Osteoblast (primary cell): ENCODE measurements around the gene TEKT2. TPM values are rescaled to one million over a fixed set of nuclear protein-coding genes. Genes with fewer than 3 reads are reported as not detected.

Source experiments
- DNase-seq: peaks from one replicate; pipeline ENCODE4 v3.0.0; 2011; ENCODE audit warnings: low spot score, mixed read lengths; ENCODE audit not compliant: insufficient read length; ENCODE audit errors: missing footprints
- H2AFZ ChIP-seq: 2 replicates; pipeline ENCODE4 v1.6.0; 2011; ENCODE audit warnings: mild to moderate bottlenecking, low read length
- H3K27ac ChIP-seq: 2 replicates; pipeline ENCODE4 v1.5.1; 2011; ENCODE audit warnings: mild to moderate bottlenecking, low read depth, low read length, moderate library complexity
- H3K27me3 ChIP-seq: 2 replicates; pipeline ENCODE4 v1.6.0; 2012; ENCODE audit warnings: mild to moderate bottlenecking, control low read depth, inconsistent platforms, low read length, moderate library complexity; ENCODE audit not compliant: insufficient read depth
- H3K36me3 ChIP-seq: 2 replicates; pipeline ENCODE4 v1.5.1; 2011; ENCODE audit warnings: mild to moderate bottlenecking, low read length, control low read depth, moderate library complexity; ENCODE audit not compliant: insufficient read depth
- H3K4me1 ChIP-seq: 2 replicates; pipeline ENCODE4 v1.5.1; 2011; ENCODE audit warnings: mild to moderate bottlenecking, low read length, control low read depth, moderate library complexity; ENCODE audit not compliant: insufficient read depth
- H3K4me2 ChIP-seq: 2 replicates; pipeline ENCODE4 v1.6.0; 2011; ENCODE audit warnings: mild to moderate bottlenecking, low read length; ENCODE audit not compliant: insufficient read depth
- H3K4me3 ChIP-seq: fragments of 200-600 bp; sonication (generic); 3 replicates; pipeline ENCODE4 v1.5.1; 2012; ENCODE audit warnings: mild to moderate bottlenecking, low read length, inconsistent platforms; ENCODE audit not compliant: insufficient read depth
- H3K79me2 ChIP-seq: 2 replicates; pipeline ENCODE4 v1.6.0; 2012; ENCODE audit warnings: mild to moderate bottlenecking, low read length, control low read depth, inconsistent platforms; ENCODE audit not compliant: insufficient read depth
- H3K9me3 ChIP-seq: 2 replicates; pipeline ENCODE4 v1.5.1; 2011; ENCODE audit warnings: low read depth, low read length, control low read depth
- H4K20me1 ChIP-seq: 2 replicates; pipeline ENCODE4 v1.6.0; 2012; ENCODE audit warnings: mild to moderate bottlenecking, low read length, control low read depth; ENCODE audit not compliant: insufficient read depth
- CTCF ChIP-seq: IDR thresholded peaks from 2 replicates; pipeline ENCODE4 v1.5.1; 2011; ENCODE audit warnings: mild to moderate bottlenecking, low read depth, low read length, moderate library complexity; ENCODE audit errors: extremely low read depth
- total RNA-seq: library from RNA; depleted of rRNA; stranded (reverse); fragments of >200 nt; gene quantifications from 2 replicates; pipeline ENCODE4 v1.2.3, GENCODE V29; 2012

Gene TEKT2
- total RNA-seq, 1 donor = not detected

GRCh38 chr1:36098650-36099365 lies 14.9 kb downstream of the TEKT2 start:
- Histone ChIP-seq H3K36me3 (peaks cover 15% of the 10 kb centered on the region), H3K4me2 (no peak overlapping the region), H3K79me2 (no peaks in the 10 kb centered on the region), H3K27me3 (no peaks in the 10 kb centered on the region), H3K27ac (no peak overlapping the region), H3K4me1 (peaks cover 10% of the 10 kb centered on the region), H2AFZ (no peak overlapping the region), H3K4me3 (no peak overlapping the region), H3K9me3 (no peaks in the 10 kb centered on the region), H4K20me1 (no peaks in the 10 kb centered on the region)
- TF ChIP-seq CTCF = no peak
- peak; percentile 55 for DNase-seq

- no peaks in the 10 kb centered on the region for H3K79me2 ChIP-seq
- H3K4me1 ChIP-seq = peaks cover 10% of the 10 kb centered on the region
- no peaks in the 10 kb centered on the region for H3K9me3 ChIP-seq
- peak overlapping the region; percentile 63 for H2AFZ ChIP-seq
- H4K20me1 ChIP-seq = no peaks in the 10 kb centered on the region
- DNase-seq = peak; percentile 95
- H3K27me3 ChIP-seq = no peaks in the 10 kb centered on the region
- H3K27ac ChIP-seq = no peak overlapping the region
- H3K4me2 ChIP-seq = peak overlapping the region; percentile 50
- H3K36me3 ChIP-seq = peaks cover 5% of the 10 kb centered on the region
- peak; percentile 80 for TF ChIP-seq CTCF
- H3K4me3 ChIP-seq = peak overlapping the region; percentile 57
Measured at GRCh38 chr1:36099681-36100341, 15.9 kb downstream of the TEKT2 start.

- DNase-seq = peak; percentile 93
- peaks cover 2% of the 10 kb centered on the region for H3K36me3 ChIP-seq
- H4K20me1 ChIP-seq = no peaks in the 10 kb centered on the region
- H3K4me2 ChIP-seq = peak overlapping the region; percentile 50
- no peaks in the 10 kb centered on the region for H3K79me2 ChIP-seq
- H2AFZ ChIP-seq = peak overlapping the region; percentile 63
- peak overlapping the region; percentile 57 for H3K4me3 ChIP-seq
- H3K27ac ChIP-seq = no peak overlapping the region
- no peak for TF ChIP-seq CTCF
- H3K9me3 ChIP-seq = no peaks in the 10 kb centered on the region
- peaks cover 10% of the 10 kb centered on the region for H3K4me1 ChIP-seq
- no peaks in the 10 kb centered on the region for H3K27me3 ChIP-seq
Measured at GRCh38 chr1:36100376-36100775, 16.5 kb downstream of the TEKT2 start.

GRCh38 chr1:36101546-36101945 lies 17.7 kb downstream of the TEKT2 start:
- Histone ChIP-seq H3K4me3 (no peak overlapping the region), H3K27ac (no peak overlapping the region), H3K9me3 (no peaks in the 10 kb centered on the region), H3K79me2 (no peaks in the 10 kb centered on the region), H4K20me1 (no peaks in the 10 kb centered on the region), H2AFZ (no peak overlapping the region), H3K36me3 (no peaks in the 10 kb centered on the region), H3K4me1 (peaks cover 10% of the 10 kb centered on the region), H3K4me2 (no peak overlapping the region), H3K27me3 (no peaks in the 10 kb centered on the region)
- no peak for TF ChIP-seq CTCF
- peak; percentile 44 for DNase-seq
